Nephron (organoid): ENCODE data around the gene UBASH3A.

Experiments
- H3K27ac Mint-ChIP-seq, 3 experiments: 2 replicates each; pipeline ENCODE4 v1.8.0; 2020; ENCODE audit warnings: mixed read lengths in 3 of 3, mild to moderate bottlenecking in 2 of 3, moderate library complexity in 1 of 3
- H3K27me3 Mint-ChIP-seq: 2 replicates; pipeline ENCODE4 v1.8.0; 2021; ENCODE audit warnings: low read depth, mild to moderate bottlenecking, moderate library complexity, mixed read lengths
- H3K36me3 Mint-ChIP-seq: 2 replicates; pipeline ENCODE4 v1.8.0; 2020; ENCODE audit warnings: low read depth, mixed read lengths
- H3K4me1 Mint-ChIP-seq: 2 replicates; pipeline ENCODE4 v1.8.0; 2020; ENCODE audit warnings: mixed read lengths
- H3K4me3 Mint-ChIP-seq, 3 experiments: 2 replicates each; pipeline ENCODE4 v1.8.0; 2020; ENCODE audit warnings: mild to moderate bottlenecking in 3 of 3, mixed read lengths in 3 of 3, moderate library complexity in 2 of 3
- H3K9me3 Mint-ChIP-seq: 2 replicates; pipeline ENCODE4 v1.8.0; 2020; ENCODE audit warnings: mixed read lengths
- CTCF ChIP-seq, 3 experiments: fragments of 200-600 bp; sonication (generic); IDR thresholded peaks; one replicate each; pipeline ENCODE4 v1.5.0; 2021; ENCODE audit warnings: antibody characterized with exemption in 3 of 3; ENCODE audit not compliant: unreplicated experiment in 3 of 3

Gene UBASH3A

GRCh38 chr21:42421018-42421793 lies 17.5 kb downstream of the UBASH3A start:
- TF ChIP-seq CTCF (IDR thresholded peaks at IDR 0.05; ENCODE audit: unreplicated experiment in 3 of 3) = no peak
- H3K36me3 Mint-ChIP-seq = no peaks in the 10 kb centered on the region
- H3K4me1 Mint-ChIP-seq = no peaks in the 10 kb centered on the region
- no peak overlapping the region for H3K4me3 Mint-ChIP-seq
- H3K9me3 Mint-ChIP-seq = peaks cover 9% of the 10 kb centered on the region
- peaks cover 23% of the 10 kb centered on the region for H3K27me3 Mint-ChIP-seq
- H3K27ac Mint-ChIP-seq = no peak overlapping the region

GRCh38 chr21:42423197-42423675 lies 19.5 kb downstream of the UBASH3A start:
- no peak for TF ChIP-seq CTCF (IDR thresholded peaks at IDR 0.05; ENCODE audit: unreplicated experiment in 3 of 3)
- Mint-ChIP-seq H3K4me1 (no peaks in the 10 kb centered on the region), H3K27ac (no peak overlapping the region), H3K36me3 (no peaks in the 10 kb centered on the region), H3K27me3 (peaks cover 26% of the 10 kb centered on the region), H3K9me3 (peaks cover 9% of the 10 kb centered on the region), H3K4me3 (no peak overlapping the region)

GRCh38 chr21:42423685-42424084 lies 20.0 kb downstream of the UBASH3A start:
- Mint-ChIP-seq H3K4me3 (no peak overlapping the region), H3K27me3 (peaks cover 24% of the 10 kb centered on the region), H3K4me1 (no peaks in the 10 kb centered on the region), H3K27ac (no peak overlapping the region), H3K9me3 (peaks cover 9% of the 10 kb centered on the region), H3K36me3 (no peaks in the 10 kb centered on the region)
- TF ChIP-seq CTCF (IDR thresholded peaks at IDR 0.05; ENCODE audit: unreplicated experiment in 3 of 3) = no peak

GRCh38 chr21:42424914-42425541 lies 21.3 kb downstream of the UBASH3A start:
- peaks cover 8% of the 10 kb centered on the region for H3K9me3 Mint-ChIP-seq
- H3K27me3 Mint-ChIP-seq = peaks cover 33% of the 10 kb centered on the region
- no peaks in the 10 kb centered on the region for H3K4me1 Mint-ChIP-seq
- TF ChIP-seq CTCF (IDR thresholded peaks at IDR 0.05; ENCODE audit: unreplicated experiment in 3 of 3) = no peak
- H3K4me3 Mint-ChIP-seq = no peak overlapping the region
- H3K36me3 Mint-ChIP-seq = no peaks in the 10 kb centered on the region
- H3K27ac Mint-ChIP-seq = no peak overlapping the region

GRCh38 chr21:42425591-42425990 lies 21.9 kb downstream of the UBASH3A start:
- Mint-ChIP-seq H3K27ac (no peak overlapping the region), H3K4me3 (no peak overlapping the region), H3K9me3 (peaks cover 5% of the 10 kb centered on the region), H3K4me1 (no peaks in the 10 kb centered on the region), H3K36me3 (no peaks in the 10 kb centered on the region), H3K27me3 (peaks cover 34% of the 10 kb centered on the region)
- no peak for TF ChIP-seq CTCF (IDR thresholded peaks at IDR 0.05; ENCODE audit: unreplicated experiment in 3 of 3)
